NOMO-1 treated with dmso at 0.1 percent for 144 hours (cell line): ENCODE measurements around the gene ARFIP2.

Experiments
- DNase-seq: peaks from one replicate; lab custom pipeline; 2025; ENCODE audit not compliant: unreplicated experiment; lab: John Stamatoyannopoulos, UW

The ARFIP2 gene

GRCh38 chr11:6443269-6444003 is 37.7 kb downstream of the ARFIP2 start:
- peak; percentile 30 for DNase-seq

GRCh38 chr11:6442441-6442840 is 38.7 kb downstream of the ARFIP2 start:
- DNase-seq, result no peak

- DNase-seq, result no peak
These were observed 40.2 kb downstream of the ARFIP2 start, which contains the start of gene HPX for GRCh38 chr11:6440906-6441358. HPX (minus strand) TSS chr11:6440987; CDS start chr11:6440963, 24 bp downstream.

GRCh38 chr11:6438979-6439571 is 42.1 kb downstream of the ARFIP2 start:
- DNase-seq, result peak; percentile 28

- peak; percentile 31 for DNase-seq
These were observed 43.1 kb downstream of the ARFIP2 start for GRCh38 chr11:6437993-6438392.

GRCh38 chr11:6437423-6437822 is 43.7 kb downstream of the ARFIP2 start:
- no peak for DNase-seq

- DNase-seq, result no peak
These were observed 47.0 kb downstream of the ARFIP2 start for GRCh38 chr11:6433998-6434660.

GRCh38 chr11:6431861-6432260 is 49.3 kb downstream of the ARFIP2 start:
- no peak for DNase-seq

- DNase-seq, result no peak
These were observed 53.6 kb downstream of the ARFIP2 start for GRCh38 chr11:6427516-6427915.
